Chondrocyte (in vitro differentiated cells): ENCODE data around the gene MASP2. TPM values are rescaled to one million over a fixed set of nuclear protein-coding genes. Genes with fewer than 3 reads are reported as not detected.
"Not testable (repeated sequence)": the region's sequence is repeated elsewhere in the genome, so short reads cannot be mapped to it uniquely, and the experiment has no call there.

Experiments used
- DNase-seq: peaks from one replicate; pipeline ENCODE4 v3.0.0; 2021; ENCODE audit warnings: mixed read lengths, low spot score
- H3K27ac Mint-ChIP-seq: one replicate; pipeline ENCODE4 v1.8.0; 2021; ENCODE audit warnings: mild to moderate bottlenecking, moderate library complexity, mixed read lengths; ENCODE audit not compliant: unreplicated experiment
- H3K27me3 Mint-ChIP-seq: 2 replicates; pipeline ENCODE4 v1.8.0; 2021; ENCODE audit warnings: low read depth, mixed read lengths
- H3K36me3 Mint-ChIP-seq: 2 replicates; pipeline ENCODE4 v1.8.0; 2021; ENCODE audit warnings: low read depth, mixed read lengths
- H3K4me1 Mint-ChIP-seq: 2 replicates; pipeline ENCODE4 v1.8.0; 2021; ENCODE audit warnings: low read depth, mild to moderate bottlenecking, mixed read lengths
- H3K4me3 Mint-ChIP-seq: one replicate; pipeline ENCODE4 v1.8.0; 2021; ENCODE audit warnings: mild to moderate bottlenecking, moderate library complexity, mixed read lengths; ENCODE audit not compliant: unreplicated experiment
- H3K9me3 Mint-ChIP-seq: 2 replicates; pipeline ENCODE4 v1.8.0; 2021; ENCODE audit warnings: low read depth, mixed read lengths
- total RNA-seq: library from RNA; stranded (reverse); gene quantifications from 3 replicates; pipeline ENCODE4 v1.2.1, GENCODE V29; 2021
- TF ChIP-seq, protein P1 (sequence below): fragments of 200-600 bp; sonication (generic); IDR thresholded peaks from 2 replicates; pipeline ENCODE4 v1.5.0; 2021; ENCODE audit warnings: antibody characterized with exemption, mild to moderate bottlenecking, moderate library complexity

The MASP2 gene
- total RNA-seq, 1 donor from 2014 or later, result not detected

GRCh38 chr1:10990828-10991227 is 56.2 kb downstream of the MASP2 start:
- TF ChIP-seq, protein P1, sequence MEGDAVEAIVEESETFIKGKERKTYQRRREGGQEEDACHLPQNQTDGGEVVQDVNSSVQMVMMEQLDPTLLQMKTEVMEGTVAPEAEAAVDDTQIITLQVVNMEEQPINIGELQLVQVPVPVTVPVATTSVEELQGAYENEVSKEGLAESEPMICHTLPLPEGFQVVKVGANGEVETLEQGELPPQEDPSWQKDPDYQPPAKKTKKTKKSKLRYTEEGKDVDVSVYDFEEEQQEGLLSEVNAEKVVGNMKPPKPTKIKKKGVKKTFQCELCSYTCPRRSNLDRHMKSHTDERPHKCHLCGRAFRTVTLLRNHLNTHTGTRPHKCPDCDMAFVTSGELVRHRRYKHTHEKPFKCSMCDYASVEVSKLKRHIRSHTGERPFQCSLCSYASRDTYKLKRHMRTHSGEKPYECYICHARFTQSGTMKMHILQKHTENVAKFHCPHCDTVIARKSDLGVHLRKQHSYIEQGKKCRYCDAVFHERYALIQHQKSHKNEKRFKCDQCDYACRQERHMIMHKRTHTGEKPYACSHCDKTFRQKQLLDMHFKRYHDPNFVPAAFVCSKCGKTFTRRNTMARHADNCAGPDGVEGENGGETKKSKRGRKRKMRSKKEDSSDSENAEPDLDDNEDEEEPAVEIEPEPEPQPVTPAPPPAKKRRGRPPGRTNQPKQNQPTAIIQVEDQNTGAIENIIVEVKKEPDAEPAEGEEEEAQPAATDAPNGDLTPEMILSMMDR, result no peak
- H3K9me3 Mint-ChIP-seq, result no peaks in the 10 kb centered on the region
- H3K27ac Mint-ChIP-seq, result no peak overlapping the region
- H3K4me1 Mint-ChIP-seq, result no peaks in the 10 kb centered on the region
- peaks cover 2% of the 10 kb centered on the region for H3K36me3 Mint-ChIP-seq
- H3K4me3 Mint-ChIP-seq, result no peak overlapping the region
- peaks cover 17% of the 10 kb centered on the region for H3K27me3 Mint-ChIP-seq
- no peak for DNase-seq

DNA sequence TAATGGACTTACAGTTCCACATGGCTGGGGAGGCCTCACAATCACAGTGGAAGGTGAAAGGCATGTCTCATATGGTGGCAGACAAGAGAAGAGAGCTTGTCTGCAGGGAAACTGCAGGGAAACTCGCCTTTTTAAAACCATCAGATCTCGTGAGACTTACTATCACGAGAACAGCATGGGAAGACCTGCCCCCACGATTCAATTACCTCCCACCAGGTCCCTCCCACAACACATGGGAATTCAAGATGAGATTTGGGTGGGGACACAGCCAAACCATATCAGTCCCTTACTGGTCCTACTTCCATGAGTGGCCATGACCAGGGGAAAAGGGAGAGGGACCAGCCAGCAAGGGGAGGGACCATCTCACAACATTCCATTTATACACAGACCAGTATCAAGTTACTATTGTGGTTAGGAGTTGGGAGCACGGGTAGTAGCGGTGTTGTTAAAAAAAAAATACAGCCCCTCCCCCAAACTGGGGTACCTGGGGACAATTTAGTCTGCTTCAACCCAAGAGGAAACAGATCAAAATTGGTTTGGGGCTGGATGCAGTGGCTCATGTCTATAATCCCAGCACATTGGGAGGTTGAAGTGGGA is 57.0 kb downstream of the MASP2 start:
- H3K27ac Mint-ChIP-seq, H3K36me3 Mint-ChIP-seq, H3K4me1 Mint-ChIP-seq, H3K4me3 Mint-ChIP-seq, DNase-seq, H3K9me3 Mint-ChIP-seq: not testable (repeated sequence)
- peaks cover 19% of the 10 kb centered on the region for H3K27me3 Mint-ChIP-seq

- Mint-ChIP-seq H3K9me3 (no peaks in the 10 kb centered on the region), H3K27ac (no peak overlapping the region), H3K36me3 (peaks cover 2% of the 10 kb centered on the region), H3K4me1 (no peaks in the 10 kb centered on the region), H3K4me3 (no peak overlapping the region), H3K27me3 (peaks cover 19% of the 10 kb centered on the region)
- TF ChIP-seq, protein P1, result no peak
- DNase-seq, result no peak
Observed at GRCh38 chr1:10989095-10989494, 57.9 kb downstream of the MASP2 start.

GRCh38 chr1:10987840-10988417 is 59.1 kb downstream of the MASP2 start:
- H3K4me3 Mint-ChIP-seq, result no peak overlapping the region
- no peaks in the 10 kb centered on the region for H3K9me3 Mint-ChIP-seq
- H3K27ac Mint-ChIP-seq, result no peak overlapping the region
- peaks cover 2% of the 10 kb centered on the region for H3K36me3 Mint-ChIP-seq
- H3K4me1 Mint-ChIP-seq, result no peaks in the 10 kb centered on the region
- DNase-seq, result no peak
- TF ChIP-seq, protein P1, result no peak
- H3K27me3 Mint-ChIP-seq, result peaks cover 21% of the 10 kb centered on the region

GRCh38 chr1:10986525-10986890 is 60.5 kb downstream of the MASP2 start:
- no peak for DNase-seq
- no peak overlapping the region for H3K27ac Mint-ChIP-seq
- H3K27me3 Mint-ChIP-seq, result peaks cover 21% of the 10 kb centered on the region
- H3K4me3 Mint-ChIP-seq, result no peak overlapping the region
- H3K9me3 Mint-ChIP-seq, result no peaks in the 10 kb centered on the region
- H3K4me1 Mint-ChIP-seq, result no peaks in the 10 kb centered on the region
- TF ChIP-seq, protein P1, result no peak
- H3K36me3 Mint-ChIP-seq, result peaks cover 2% of the 10 kb centered on the region
